Upper lobe of left lung (tissue), 6 donors: ENCODE results near the gene CCDC172. TPM values are rescaled to one million over a fixed set of nuclear protein-coding genes. Genes with fewer than 3 reads are reported as not detected.

ENCODE experiments used
- ATAC-seq, 2 donors: fragments of 200-7000 bp; cut with Tn5 transposase; one replicate each; pipeline ENCODE4 v1.9.1; 2022; ENCODE audit warnings: mild to moderate bottlenecking in 2 of 2, moderate library complexity in 2 of 2; ENCODE audit not compliant: low FRiP score in 2 of 2
- DNase-seq, 2 donors: peaks; one replicate each; pipeline ENCODE4 v3.0.0-alpha.2; 2019 to 2020
- H3K27ac ChIP-seq, 4 donors: fragments of 200-600 bp; sonication (generic); one replicate each; pipeline ENCODE4 v1.5.1; 2016 to 2019
- H3K27me3 ChIP-seq, 4 donors: fragments of 200-600 bp; sonication (generic); one replicate each; pipeline ENCODE4 v1.5.1; 2017 to 2019
- H3K36me3 ChIP-seq, 4 donors: fragments of 200-600 bp; sonication (generic); one replicate each; pipeline ENCODE4 v1.5.1; 2016 to 2019
- H3K4me1 ChIP-seq, 4 donors: fragments of 200-600 bp; sonication (generic); one replicate each; pipeline ENCODE4 v1.5.1; 2018 to 2019
- H3K4me3 ChIP-seq, 4 donors: fragments of 200-600 bp; sonication (generic); one replicate each; pipeline ENCODE4 v1.5.1; 2017 to 2019; ENCODE audit warnings: mild to moderate bottlenecking in 2 of 4, moderate library complexity in 1 of 4
- H3K9me3 ChIP-seq, 4 donors: fragments of 200-600 bp; sonication (generic); one replicate each; pipeline ENCODE4 v1.5.1; 2018 to 2019
- EP300 ChIP-seq, 4 donors: sonication (generic); formaldehyde crosslinking; IDR thresholded peaks; one replicate each; pipeline ENCODE4 v1.5.1; 2017; ENCODE audit warnings: antibody characterized with exemption in 4 of 4, control low read depth in 2 of 4
- POLR2A ChIP-seq, 4 donors: fragments of 450-650 bp; IDR thresholded peaks; one replicate each; pipeline ENCODE4 v1.5.1; 2016 to 2017; ENCODE audit warnings: antibody characterized with exemption in 4 of 4, mild to moderate bottlenecking in 2 of 4
- POLR2AphosphoS5 ChIP-seq, 2 donors: sonication (generic); formaldehyde crosslinking; IDR thresholded peaks; one replicate each; pipeline ENCODE4 v1.5.1; 2017; ENCODE audit warnings: antibody characterized with exemption in 2 of 2
- WGBS, 2 donors: methylation state at CpG; one replicate each; pipeline ENCODE4 v1.1.5; 2017 to 2018; 5-methylcytosine and 5-hydroxymethylcytosine counted together
- total RNA-seq, 6 donors: library from RNA; depleted of rRNA in 4 of 6; stranded (reverse); fragments of >200 nt in 4 of 6; gene quantifications; one replicate each; pipeline versions ENCODE4 v1.1.0 to v1.2.1, GENCODE V29; 2016 to 2021
- TF ChIP-seq, protein P1 (sequence below), 6 experiments: fragments of 450-650 bp in 4 of 6; fragments of 200-600 bp in 2 of 6; sonication (generic) in 2 of 6; IDR thresholded peaks; one replicate each; pipeline ENCODE4 v1.5.1; 2016 to 2019; ENCODE audit warnings: antibody characterized with exemption in 6 of 6
- donor health status: DM: no; HTN: no; CAD: no; lungs with moderate emphysema.
- donor health status: DM: no; HTN: yes; CAD: no; lungs with severe emphysema.

The CCDC172 gene
- total RNA-seq, 6 donors from 2014 or later, result not detected

DNA sequence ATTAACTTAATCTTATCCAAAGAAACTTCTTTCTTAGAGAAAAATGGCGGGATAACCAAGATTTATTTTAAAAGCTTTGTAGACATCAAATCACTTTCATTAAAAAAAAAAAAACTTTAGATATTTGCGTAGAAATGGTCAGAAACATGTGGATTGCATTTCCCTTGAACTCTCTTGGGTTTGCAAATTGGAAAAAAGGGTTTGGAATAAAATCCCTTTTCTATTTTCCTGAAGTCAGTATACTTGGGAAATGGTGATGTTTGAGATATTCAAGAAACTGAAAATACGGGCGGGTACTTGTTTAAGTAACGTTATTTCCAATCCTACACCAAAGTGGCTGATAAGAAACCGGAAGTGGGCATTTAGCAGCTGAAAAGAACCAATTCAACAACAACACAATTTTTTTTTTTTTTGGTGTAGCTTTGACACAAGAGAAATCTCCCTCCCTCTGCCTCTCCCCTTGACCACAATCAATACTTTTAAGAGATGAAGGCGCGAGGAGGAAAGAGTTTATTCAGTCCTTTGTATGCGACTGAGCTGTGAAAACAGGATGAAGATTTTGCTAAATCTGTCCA lies 37.5 kb upstream of the CCDC172 start:
- H3K9me3 ChIP-seq, result no peaks in the 10 kb centered on the region
- ATAC-seq (no peak), DNase-seq (no peak)
- no peaks in the 10 kb centered on the region for H3K4me1 ChIP-seq
- H3K27ac ChIP-seq, result no peak overlapping the region
- no peaks in the 10 kb centered on the region for H3K27me3 ChIP-seq
- 55 to 61% methylated on average over 9 of the region's 9 CpGs for WGBS, 2 donors
- TF ChIP-seq, protein P1, sequence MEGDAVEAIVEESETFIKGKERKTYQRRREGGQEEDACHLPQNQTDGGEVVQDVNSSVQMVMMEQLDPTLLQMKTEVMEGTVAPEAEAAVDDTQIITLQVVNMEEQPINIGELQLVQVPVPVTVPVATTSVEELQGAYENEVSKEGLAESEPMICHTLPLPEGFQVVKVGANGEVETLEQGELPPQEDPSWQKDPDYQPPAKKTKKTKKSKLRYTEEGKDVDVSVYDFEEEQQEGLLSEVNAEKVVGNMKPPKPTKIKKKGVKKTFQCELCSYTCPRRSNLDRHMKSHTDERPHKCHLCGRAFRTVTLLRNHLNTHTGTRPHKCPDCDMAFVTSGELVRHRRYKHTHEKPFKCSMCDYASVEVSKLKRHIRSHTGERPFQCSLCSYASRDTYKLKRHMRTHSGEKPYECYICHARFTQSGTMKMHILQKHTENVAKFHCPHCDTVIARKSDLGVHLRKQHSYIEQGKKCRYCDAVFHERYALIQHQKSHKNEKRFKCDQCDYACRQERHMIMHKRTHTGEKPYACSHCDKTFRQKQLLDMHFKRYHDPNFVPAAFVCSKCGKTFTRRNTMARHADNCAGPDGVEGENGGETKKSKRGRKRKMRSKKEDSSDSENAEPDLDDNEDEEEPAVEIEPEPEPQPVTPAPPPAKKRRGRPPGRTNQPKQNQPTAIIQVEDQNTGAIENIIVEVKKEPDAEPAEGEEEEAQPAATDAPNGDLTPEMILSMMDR (IDR thresholded peaks at IDR 0.05), result no peak
- TF ChIP-seq EP300 (IDR thresholded peaks at IDR 0.05) (no peak), POLR2AphosphoS5 (IDR thresholded peaks at IDR 0.05) (no peak), POLR2A (IDR thresholded peaks at IDR 0.05) (no peak)
- no peak overlapping the region for H3K4me3 ChIP-seq
- no peaks in the 10 kb centered on the region for H3K36me3 ChIP-seq

DNA sequence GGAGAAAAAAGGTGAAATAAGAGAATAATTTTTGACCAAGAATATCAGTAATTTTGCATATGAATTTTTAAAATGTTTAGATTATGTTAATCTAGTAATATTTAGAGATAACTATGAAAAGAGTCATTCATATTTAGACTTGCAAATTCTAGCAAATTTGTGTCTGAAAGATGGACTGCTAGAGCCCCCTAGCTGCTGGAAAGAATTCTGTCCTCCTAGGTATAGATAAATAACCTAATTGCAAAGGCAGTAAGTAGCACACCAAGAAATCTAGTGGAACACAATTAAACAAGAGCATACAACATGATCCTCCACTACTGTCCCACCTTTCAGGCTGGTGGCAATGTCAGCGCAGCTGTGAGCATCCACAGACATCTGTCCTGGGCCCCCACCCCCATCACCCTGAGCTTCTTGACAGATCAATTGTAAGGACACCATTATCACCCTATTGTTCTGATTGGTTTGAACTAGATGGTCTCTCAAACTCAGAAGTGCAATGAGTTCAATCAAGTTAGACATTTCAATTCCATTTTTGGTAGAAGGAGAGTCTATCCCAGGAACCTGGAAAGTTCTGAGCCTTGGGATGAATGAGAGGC lies 36.2 kb upstream of the CCDC172 start:
- Histone ChIP-seq H3K27me3 (no peaks in the 10 kb centered on the region), H3K4me1 (no peaks in the 10 kb centered on the region), H3K36me3 (no peaks in the 10 kb centered on the region), H3K9me3 (no peaks in the 10 kb centered on the region), H3K27ac (no peak overlapping the region), H3K4me3 (no peak overlapping the region)
- peak in 1 of 2 donors; percentile 67 for ATAC-seq
- 14 to 38% methylated on average over 1 of the region's 1 CpG for WGBS, 2 donors
- TF ChIP-seq, protein P1 (IDR thresholded peaks at IDR 0.05), result peak in 4 of 6 experiments; percentile 36 to 66 (median 48)
- TF ChIP-seq POLR2AphosphoS5 (IDR thresholded peaks at IDR 0.05), result no peak
- no peak for DNase-seq

DNA sequence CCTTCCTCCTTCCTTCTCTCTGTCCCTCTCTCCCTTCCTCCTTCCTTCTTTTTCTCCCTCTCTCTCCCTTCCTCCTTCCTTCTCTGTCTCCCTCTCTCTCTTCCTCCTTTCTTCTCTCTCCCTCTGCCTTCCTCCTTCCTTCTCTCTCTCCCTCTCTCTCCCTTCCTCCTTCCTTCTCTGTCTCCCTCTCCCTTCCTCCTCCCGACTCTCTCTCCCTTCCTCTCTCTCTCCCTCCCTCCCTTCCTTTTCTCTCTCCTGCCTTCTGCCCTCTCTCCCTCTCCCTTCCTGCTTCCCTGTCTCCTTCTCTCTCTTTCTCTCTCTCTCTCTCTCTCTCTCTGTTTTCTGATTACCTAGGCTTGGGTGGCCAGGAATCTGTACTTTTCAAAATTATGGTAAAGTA lies 34.6 kb upstream of the CCDC172 start:
- no peaks in the 10 kb centered on the region for H3K27me3 ChIP-seq
- WGBS, 2 donors, result 40 to 49% methylated on average over 1 of the region's 1 CpG
- H3K9me3 ChIP-seq, result no peaks in the 10 kb centered on the region
- ATAC-seq, result no peak
- H3K36me3 ChIP-seq, result no peaks in the 10 kb centered on the region
- DNase-seq, result no peak
- TF ChIP-seq, protein P1 (IDR thresholded peaks at IDR 0.05), result no peak
- no peak for TF ChIP-seq POLR2AphosphoS5 (IDR thresholded peaks at IDR 0.05)
- no peak for TF ChIP-seq POLR2A (IDR thresholded peaks at IDR 0.05)
- no peak for TF ChIP-seq EP300 (IDR thresholded peaks at IDR 0.05)
- H3K4me3 ChIP-seq, result no peak overlapping the region
- H3K4me1 ChIP-seq, result no peaks in the 10 kb centered on the region
- H3K27ac ChIP-seq, result no peak overlapping the region

DNA sequence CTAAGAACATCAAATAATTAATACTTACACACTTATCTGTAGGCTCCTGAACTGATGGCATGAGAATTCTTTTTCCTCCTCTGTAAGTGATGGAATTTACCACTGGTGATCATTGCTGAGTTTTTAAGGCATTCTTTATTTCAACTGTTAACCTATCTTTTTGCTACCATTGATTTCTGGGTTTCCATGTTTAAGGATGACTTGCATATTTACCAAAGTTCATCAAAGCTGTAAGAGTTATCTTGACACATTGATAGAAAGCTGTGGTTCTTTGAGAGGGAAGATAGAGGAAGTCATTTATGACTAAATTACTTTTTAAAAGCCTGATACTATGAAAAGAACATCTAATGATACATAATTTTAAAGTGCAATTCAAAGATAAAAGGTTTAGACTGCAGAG lies 31.8 kb upstream of the CCDC172 start:
- TF ChIP-seq POLR2A (IDR thresholded peaks at IDR 0.05) (no peak), EP300 (IDR thresholded peaks at IDR 0.05) (no peak), POLR2AphosphoS5 (IDR thresholded peaks at IDR 0.05) (no peak)
- TF ChIP-seq, protein P1 (IDR thresholded peaks at IDR 0.05), result no peak
- H3K4me3 ChIP-seq, result no peak overlapping the region
- no peaks in the 10 kb centered on the region for H3K9me3 ChIP-seq
- H3K27ac ChIP-seq, result no peak overlapping the region
- H3K4me1 ChIP-seq, result no peaks in the 10 kb centered on the region
- H3K27me3 ChIP-seq, result no peaks in the 10 kb centered on the region
- no peaks in the 10 kb centered on the region for H3K36me3 ChIP-seq
- DNase-seq (no peak), ATAC-seq (no peak)

GRCh38 chr10:116296291-116296721 lies 27.9 kb upstream of the CCDC172 start:
- no peak for TF ChIP-seq POLR2A (IDR thresholded peaks at IDR 0.05)
- TF ChIP-seq, protein P1 (IDR thresholded peaks at IDR 0.05), result no peak
- Histone ChIP-seq H3K27ac (no peak overlapping the region), H3K4me1 (no peaks in the 10 kb centered on the region), H3K27me3 (no peaks in the 10 kb centered on the region), H3K9me3 (no peaks in the 10 kb centered on the region), H3K4me3 (no peak overlapping the region), H3K36me3 (no peaks in the 10 kb centered on the region)
- WGBS, 2 donors, result 60 to 67% methylated on average over 7 of the region's 7 CpGs
- DNase-seq (no peak), ATAC-seq (no peak)
